Fibroblast of peridontal ligament (primary cell): ENCODE measurements around the gene TOX2.
"Not testable (repeated sequence)": the region's sequence is repeated elsewhere in the genome, so short reads cannot be mapped to it uniquely, and the experiment has no call there.

Source experiments
- DNase-seq: peaks from one replicate; pipeline ENCODE4 v3.0.0-alpha.2; 2010; ENCODE audit errors: extremely low read depth

TOX2 gene

GRCh38 chr20:44031781-44032582, 117.3 kb downstream of the TOX2 start:
- DNase-seq = no peak

- DNase-seq = no peak
Observed at GRCh38 chr20:44032583-44033331, 118.1 kb downstream of the TOX2 start.

- peak; percentile 65 for DNase-seq
Observed at GRCh38 chr20:44033344-44033743, 118.7 kb downstream of the TOX2 start.

GRCh38 chr20:44033873-44034272, 119.2 kb downstream of the TOX2 start:
- DNase-seq = no peak

GRCh38 chr20:44034451-44034850, 119.8 kb downstream of the TOX2 start:
- no peak for DNase-seq

GRCh38 chr20:44034965-44035635, 120.4 kb downstream of the TOX2 start:
- DNase-seq = no peak

GRCh38 chr20:44035924-44036323, 121.3 kb downstream of the TOX2 start:
- no peak for DNase-seq

- DNase-seq = no peak
Observed at GRCh38 chr20:44036441-44036840, 121.8 kb downstream of the TOX2 start.

GRCh38 chr20:44038681-44039123, 124.0 kb downstream of the TOX2 start:
- peak; percentile 18 for DNase-seq

GRCh38 chr20:44039147-44039546, 124.5 kb downstream of the TOX2 start:
- DNase-seq = no peak

GRCh38 chr20:44039741-44040140, 125.1 kb downstream of the TOX2 start:
- no peak for DNase-seq

GRCh38 chr20:44040202-44040915, 125.7 kb downstream of the TOX2 start:
- DNase-seq = no peak

- DNase-seq = no peak
Observed at GRCh38 chr20:44041001-44041400, 126.3 kb downstream of the TOX2 start.

- not testable (repeated sequence) for DNase-seq
Observed at GRCh38 chr20:44044712-44045111, 130.1 kb downstream of the TOX2 start.

- DNase-seq = no peak
Observed at GRCh38 chr20:44050327-44050726, 135.7 kb downstream of the TOX2 start.

GRCh38 chr20:44050925-44051660, 136.4 kb downstream of the TOX2 start:
- DNase-seq = no peak

- DNase-seq = no peak
Observed at GRCh38 chr20:44051661-44052000, 137.0 kb downstream of the TOX2 start.

GRCh38 chr20:44052166-44052565, 137.5 kb downstream of the TOX2 start:
- no peak for DNase-seq

- DNase-seq = no peak
Observed at GRCh38 chr20:44053046-44053445, 138.4 kb downstream of the TOX2 start.

GRCh38 chr20:44054118-44054517, 139.5 kb downstream of the TOX2 start:
- no peak for DNase-seq

- DNase-seq = no peak
Observed at GRCh38 chr20:44054849-44055248, 140.2 kb downstream of the TOX2 start.
